Activated CD4-positive, alpha-beta T cell treated with anti-CD3 and anti-CD28 coated beads, Interleukin-2, amount 50 U/mL, for 1 hour (primary cell): Measurements from ENCODE around the gene POLR2J.
A peak's percentile ranks its signal among the peaks of the same experiment; 100 is the strongest.
"Not testable (repeated sequence)": the region's sequence is repeated elsewhere in the genome, so short reads cannot be mapped to it uniquely, and the experiment has no call there.

Experiments
- DNase-seq: peaks from one replicate; pipeline ENCODE4 v3.0.0-alpha.2; 2020

Gene POLR2J

GRCh38 chr7:102464577-102465280 lies 14.0 kb downstream of the POLR2J start, which contains the start of the genes ALKBH4 and LRWD1:
TSS of gene ALKBH4 (minus strand) at chr7:102464863. CDS start at chr7:102464836, 27 bp downstream.
TSS of gene LRWD1 (plus strand) at chr7:102464984. CDS start at chr7:102465081, 97 bp downstream.
- peak; percentile 92 for DNase-seq

- DNase-seq: peak; percentile 9
These were observed 14.7 kb downstream of the POLR2J start for GRCh38 chr7:102463841-102464576.

GRCh38 chr7:102460467-102460866 lies 18.3 kb downstream of the POLR2J start:
- no peak for DNase-seq

- DNase-seq: no peak
These were observed 19.4 kb downstream of the POLR2J start for GRCh38 chr7:102459221-102459844.

GRCh38 chr7:102457352-102457924 lies 21.3 kb downstream of the POLR2J start:
- DNase-seq: no peak

- no peak for DNase-seq
These were observed 22.4 kb downstream of the POLR2J start for GRCh38 chr7:102456327-102456726.

GRCh38 chr7:102455596-102455995 lies 23.1 kb downstream of the POLR2J start:
- DNase-seq: no peak

- not testable (repeated sequence) for DNase-seq
These were observed 23.8 kb downstream of the POLR2J start for GRCh38 chr7:102454932-102455331.

GRCh38 chr7:102454468-102454867 lies 24.3 kb downstream of the POLR2J start:
- no peak for DNase-seq

GRCh38 chr7:102453319-102453718 lies 25.4 kb downstream of the POLR2J start:
- DNase-seq: no peak

GRCh38 chr7:102452451-102452850 lies 26.3 kb downstream of the POLR2J start:
- no peak for DNase-seq

- no peak for DNase-seq
These were observed 27.2 kb downstream of the POLR2J start for GRCh38 chr7:102451371-102452054.

- DNase-seq: peak; percentile 60
These were observed 28.5 kb downstream of the POLR2J start for GRCh38 chr7:102450242-102450641.

- DNase-seq: no peak
These were observed 29.6 kb downstream of the POLR2J start for GRCh38 chr7:102449136-102449535.

GRCh38 chr7:102447311-102447710 lies 31.4 kb downstream of the POLR2J start:
- no peak for DNase-seq

GRCh38 chr7:102446387-102447156 lies 32.1 kb downstream of the POLR2J start:
- no peak for DNase-seq

GRCh38 chr7:102445674-102446071 lies 33.0 kb downstream of the POLR2J start:
- no peak for DNase-seq

GRCh38 chr7:102444961-102445673 lies 33.6 kb downstream of the POLR2J start:
- no peak for DNase-seq

- DNase-seq: no peak
These were observed 38.5 kb downstream of the POLR2J start for GRCh38 chr7:102439963-102440795.

- DNase-seq: no peak
These were observed 42.6 kb downstream of the POLR2J start for GRCh38 chr7:102436118-102436517.
